HG03039 (cell line): ENCODE data around the gene BRD7.
"Not testable (repeated sequence)": the region's sequence is repeated elsewhere in the genome, so short reads cannot be mapped to it uniquely, and the experiment has no call there.

ENCODE experiments used
- ATAC-seq: cut with Tn5 transposase; IDR thresholded peaks from one replicate; pipeline ENCODE4 v1.9.1; 2021; ENCODE audit warnings: mild to moderate bottlenecking, moderate library complexity; ENCODE audit not compliant: unreplicated experiment

The BRD7 gene

DNA sequence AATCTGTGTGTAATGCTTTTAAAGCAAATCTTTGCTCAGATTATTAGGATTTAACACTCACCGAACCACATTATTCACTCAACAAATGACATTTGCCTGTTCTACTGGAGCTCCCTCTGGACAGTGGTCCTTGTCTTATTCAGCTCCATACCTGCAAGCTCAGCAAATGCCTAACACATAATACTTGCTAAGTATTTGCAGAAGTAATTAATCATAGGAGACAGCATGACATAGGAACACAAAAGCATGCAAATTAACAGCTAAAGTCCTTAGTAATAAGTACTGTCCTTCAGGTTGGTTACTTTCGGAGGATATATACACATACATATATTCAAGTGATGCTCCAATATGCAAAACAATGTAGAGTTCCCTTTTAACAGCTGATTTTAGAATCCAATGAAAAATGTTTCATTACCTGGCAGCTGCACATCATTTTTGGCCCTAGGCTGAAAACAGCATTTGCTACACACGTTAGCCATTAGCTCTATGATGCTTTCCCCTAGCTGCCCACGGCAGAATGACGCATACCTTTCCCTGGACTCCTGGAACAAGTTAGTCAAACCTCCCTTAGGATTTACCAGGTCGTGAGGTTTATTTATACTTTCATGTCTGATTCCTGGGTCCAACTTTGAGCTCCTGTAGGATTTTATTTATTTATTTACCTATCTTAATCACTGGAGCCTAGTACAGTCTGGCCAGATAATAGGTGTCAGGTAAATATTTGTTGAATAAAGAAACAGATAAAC is 8.6 kb downstream of the BRD7 start:
- ATAC-seq: no peak

DNA sequence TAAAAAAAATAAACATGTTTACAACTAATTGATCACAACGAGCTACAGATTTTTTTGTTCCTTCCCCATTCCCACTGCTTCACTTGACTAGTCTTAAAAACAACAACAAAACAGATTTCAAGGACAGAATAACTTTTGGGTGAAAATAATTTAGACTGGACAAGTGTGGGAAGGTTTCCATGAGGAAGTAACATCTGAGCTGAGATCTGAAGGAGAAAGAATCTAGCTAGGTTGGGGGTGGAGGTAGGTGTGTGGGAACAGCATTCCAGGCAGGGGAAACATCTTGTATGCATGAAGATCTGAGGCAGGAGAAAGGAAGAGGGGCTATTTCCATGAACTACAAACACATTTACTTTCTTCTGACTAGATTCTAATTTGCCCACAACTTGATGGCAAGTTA is 9.2 kb downstream of the BRD7 start:
- ATAC-seq: no peak

DNA sequence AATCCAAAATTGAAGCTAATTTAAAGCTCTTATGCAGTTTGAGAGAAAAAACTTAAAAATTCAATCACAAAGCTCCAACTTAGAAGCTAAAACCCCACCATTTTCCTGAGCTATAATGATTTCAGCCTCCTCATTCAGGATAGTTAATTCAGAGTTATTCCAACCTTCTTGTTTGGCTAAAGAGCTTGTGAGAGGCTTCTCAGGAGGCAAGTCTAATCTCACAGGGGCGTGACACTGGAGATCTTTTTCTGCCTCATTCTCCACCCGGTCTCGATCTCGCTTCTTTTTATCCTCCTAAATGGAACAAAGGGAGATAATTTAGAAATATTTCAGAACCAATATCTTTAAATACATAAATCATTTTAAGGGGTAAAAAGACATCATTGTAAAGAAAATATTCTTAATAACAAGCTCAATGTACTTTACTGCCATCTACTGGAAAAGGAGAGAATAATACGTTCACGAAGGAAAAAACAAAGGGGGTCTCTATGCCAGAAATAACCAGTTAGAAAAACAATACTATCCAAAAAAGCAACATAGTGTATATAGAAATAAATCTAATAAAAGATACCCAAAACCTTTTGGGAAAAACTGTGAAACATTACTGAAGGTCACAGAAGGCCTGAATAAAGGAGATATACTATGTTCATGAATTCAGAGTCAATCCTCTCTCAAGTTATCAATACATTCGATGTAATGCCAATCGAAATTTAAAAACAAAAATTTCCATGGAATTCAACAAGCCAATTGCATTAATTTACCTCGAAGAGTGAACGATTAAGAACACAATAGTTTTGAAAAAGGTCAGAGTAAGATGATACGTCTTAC is 13.9 kb downstream of the BRD7 start:
- no peak for ATAC-seq

DNA sequence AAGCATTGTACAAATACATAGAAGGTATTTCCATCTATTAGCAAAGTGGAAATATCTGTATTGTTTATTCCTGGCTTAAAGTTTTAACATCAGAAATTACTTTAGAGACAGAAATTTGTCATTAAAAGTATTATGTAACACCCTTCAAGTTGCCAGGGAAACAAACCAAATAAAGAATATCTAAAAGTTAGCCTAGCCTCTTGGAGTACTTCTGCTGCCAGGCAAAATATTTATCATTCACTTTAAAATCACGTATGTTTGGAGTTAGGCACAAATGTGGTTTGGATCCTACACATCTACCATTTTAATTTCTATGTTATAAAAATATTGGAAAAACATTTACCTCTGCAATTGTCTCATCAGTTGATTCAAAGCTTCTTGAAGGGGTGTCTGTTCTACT is 14.7 kb downstream of the BRD7 start:
- no peak for ATAC-seq

DNA sequence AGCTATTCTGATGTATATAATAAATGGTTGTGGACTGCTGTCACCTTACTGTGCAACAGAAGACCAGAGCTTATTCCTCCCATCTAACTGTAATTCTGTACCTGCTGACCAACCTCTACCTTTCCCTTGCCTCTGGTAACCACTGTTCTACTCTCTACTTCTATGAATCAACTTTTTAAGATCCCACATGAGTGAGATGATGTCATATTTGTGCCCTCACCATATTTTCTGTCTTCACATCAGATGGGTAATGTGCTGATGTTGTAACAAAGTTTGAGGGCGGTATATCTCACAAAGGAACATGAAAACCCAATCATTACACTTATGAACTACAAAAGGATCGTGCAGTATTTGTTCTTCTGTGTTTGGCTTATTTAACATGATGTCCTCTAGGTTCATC is 16.8 kb downstream of the BRD7 start:
- ATAC-seq: no peak

DNA sequence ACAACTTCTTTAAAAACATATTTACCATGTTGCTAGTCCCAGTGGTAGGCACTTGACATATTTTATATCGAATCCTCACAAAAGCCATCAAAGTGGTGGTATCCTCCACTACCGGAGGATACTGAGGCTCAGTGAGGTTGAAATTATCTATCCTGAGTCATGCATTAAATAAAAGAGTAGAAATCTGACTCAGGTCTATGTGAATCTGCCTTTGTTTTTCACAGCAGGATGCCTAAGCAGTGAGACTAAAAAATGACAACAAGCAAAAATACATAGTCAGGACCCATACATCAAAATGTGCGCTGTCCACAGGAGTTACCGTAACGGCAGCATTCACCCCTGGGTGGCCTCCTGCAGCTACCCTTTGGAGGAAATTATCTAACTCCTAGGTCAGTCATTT is 17.7 kb downstream of the BRD7 start:
- ATAC-seq: no peak

DNA sequence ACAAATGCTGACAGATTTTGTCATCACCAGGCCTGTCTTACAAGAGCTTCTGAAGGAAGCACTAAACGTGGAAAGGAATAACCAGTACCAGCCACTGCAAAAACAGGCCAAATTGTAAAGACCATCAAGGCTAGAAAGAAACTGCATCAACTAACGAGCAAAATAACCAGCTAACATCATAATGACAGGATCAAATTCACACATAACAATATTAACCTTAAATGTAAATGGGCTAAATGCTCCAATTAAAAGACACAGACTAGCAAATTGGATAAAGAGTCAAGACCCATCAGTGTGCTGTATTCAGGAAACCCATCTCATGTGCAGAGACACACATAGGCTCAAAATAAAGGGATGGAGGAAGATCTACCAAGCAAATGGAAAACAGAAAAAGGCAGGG is 23.6 kb downstream of the BRD7 start:
- not testable (repeated sequence) for ATAC-seq

DNA sequence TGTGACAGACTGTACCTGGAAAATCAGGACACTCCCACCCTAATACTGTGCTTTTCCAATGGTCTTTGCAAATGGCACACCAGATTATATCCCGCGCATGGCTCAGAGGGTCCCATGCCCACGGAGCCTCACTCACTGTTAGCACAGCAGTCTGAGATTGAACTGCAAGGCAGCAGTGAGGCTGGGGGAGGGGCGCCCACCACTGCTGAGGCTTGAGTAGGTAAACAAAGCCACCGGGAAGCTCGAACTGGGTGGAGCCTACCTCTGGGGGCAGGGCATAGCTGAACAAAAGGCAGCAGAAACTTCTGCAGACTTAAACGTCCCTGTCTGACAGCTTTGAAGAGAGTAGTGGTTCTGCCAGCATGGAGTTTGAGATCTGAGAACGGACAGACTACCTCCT is 25.2 kb downstream of the BRD7 start:
- ATAC-seq: not testable (repeated sequence)

DNA sequence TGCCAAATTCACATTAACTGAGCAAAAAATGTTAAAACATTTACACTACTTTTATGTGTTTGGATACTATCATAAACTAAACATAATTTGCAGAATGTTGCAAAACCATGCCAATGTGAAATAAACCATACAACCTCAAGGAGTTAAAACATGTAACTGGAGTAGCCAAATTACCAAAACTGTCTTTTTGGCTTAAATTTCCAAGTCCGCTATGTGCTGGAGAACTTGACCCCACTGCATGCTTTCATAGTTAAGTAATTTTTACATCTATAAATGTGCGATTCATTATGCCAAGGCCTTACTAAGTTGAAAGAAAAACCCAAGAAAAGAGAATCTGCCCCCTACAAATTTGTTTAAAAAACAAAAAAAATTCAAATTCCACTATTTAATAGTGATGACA is 28.2 kb downstream of the BRD7 start:
- no peak for ATAC-seq

DNA sequence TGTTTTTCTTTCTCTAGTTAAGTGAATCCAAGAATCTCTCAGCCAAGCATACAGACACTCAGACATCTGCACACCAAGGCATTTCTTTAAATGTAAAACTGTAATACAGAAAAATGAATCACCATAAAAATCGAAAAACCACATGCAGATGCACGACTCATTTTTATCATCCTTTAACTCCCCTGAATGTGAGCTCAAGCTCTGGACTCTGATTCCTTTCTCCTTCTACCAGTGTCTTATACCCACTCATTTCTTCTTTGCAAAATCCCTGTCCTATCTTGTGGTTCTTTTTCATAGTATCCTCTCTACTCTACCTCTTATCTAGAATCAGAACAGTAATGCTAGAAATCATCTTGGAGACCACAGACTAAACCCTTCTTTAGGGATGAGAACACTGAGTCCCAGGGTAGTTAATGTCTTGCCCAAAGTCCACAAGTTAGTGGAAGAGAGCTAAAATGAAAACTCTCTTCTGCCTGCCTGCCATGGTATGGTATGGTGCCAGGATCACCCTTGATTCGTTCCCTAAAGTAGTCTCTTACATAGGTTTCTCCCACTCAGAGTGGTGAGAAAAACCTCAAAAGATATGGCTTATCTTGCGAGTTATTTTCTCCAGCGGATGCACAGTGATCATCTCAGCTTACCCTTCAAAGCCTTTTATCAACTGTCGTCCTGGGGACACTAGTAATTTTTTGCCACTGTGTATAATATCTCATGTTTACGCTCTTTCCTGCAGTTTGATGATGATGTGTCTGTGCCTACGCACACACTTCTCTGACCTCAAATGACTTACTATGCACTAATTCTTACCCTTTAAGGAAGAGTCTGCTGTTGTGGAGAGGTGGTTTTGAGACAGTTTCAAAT is 30.2 kb downstream of the BRD7 start:
- no peak for ATAC-seq

DNA sequence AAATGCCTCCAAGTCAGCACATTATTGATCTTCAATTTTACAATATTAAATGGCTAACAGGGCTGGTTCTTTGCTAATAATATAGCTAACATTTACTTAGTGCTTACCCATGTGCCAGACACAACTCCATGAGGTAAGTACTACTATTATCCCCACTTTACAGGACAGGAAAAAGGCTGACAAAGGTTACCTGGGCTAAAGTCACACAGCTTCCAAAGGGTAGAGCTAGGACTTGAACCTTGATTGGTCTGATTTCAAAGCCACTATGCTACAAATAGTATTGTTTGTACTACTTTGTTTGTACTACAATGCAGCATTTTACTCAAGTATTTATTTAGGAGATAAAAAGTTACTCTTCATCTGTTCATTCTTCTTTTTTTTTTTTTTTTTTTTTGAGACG is 31.9 kb downstream of the BRD7 start:
- ATAC-seq: no peak

DNA sequence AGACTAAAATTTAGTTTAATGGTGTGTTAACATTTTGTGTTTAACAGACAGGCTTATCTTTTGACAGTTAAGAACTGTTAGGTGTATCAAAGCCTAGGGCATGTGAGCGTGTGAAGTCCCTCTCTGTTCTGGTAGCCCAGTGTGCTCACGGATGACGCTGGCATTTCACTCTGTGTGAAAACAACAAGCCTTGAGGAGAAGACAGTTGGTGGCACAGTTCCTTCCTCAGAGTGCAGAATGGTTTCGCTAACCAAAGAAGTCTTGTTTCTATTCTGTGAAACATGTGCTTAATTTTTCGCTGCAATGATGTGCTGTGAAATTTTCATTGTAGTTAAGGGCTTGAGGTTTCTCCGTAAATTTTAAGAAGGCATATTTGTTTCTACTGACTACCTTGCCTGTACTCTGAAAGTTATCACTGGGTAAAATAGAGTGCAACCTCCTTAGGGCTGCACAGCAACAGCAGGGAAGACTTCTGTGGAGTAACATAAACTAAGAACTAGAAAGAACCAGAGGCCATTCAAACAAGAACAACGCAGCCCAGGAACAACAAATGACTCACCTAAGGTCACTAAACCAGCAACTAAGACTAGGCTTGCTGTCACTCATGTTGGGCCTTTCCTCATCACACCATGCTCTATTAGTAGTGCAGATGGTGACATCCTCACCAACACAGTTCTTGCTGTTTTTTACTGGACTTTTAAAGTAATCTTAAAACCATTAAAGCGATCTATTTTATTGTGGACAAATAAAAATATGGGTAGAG is 33.4 kb downstream of the BRD7 start:
- ATAC-seq: no peak

DNA sequence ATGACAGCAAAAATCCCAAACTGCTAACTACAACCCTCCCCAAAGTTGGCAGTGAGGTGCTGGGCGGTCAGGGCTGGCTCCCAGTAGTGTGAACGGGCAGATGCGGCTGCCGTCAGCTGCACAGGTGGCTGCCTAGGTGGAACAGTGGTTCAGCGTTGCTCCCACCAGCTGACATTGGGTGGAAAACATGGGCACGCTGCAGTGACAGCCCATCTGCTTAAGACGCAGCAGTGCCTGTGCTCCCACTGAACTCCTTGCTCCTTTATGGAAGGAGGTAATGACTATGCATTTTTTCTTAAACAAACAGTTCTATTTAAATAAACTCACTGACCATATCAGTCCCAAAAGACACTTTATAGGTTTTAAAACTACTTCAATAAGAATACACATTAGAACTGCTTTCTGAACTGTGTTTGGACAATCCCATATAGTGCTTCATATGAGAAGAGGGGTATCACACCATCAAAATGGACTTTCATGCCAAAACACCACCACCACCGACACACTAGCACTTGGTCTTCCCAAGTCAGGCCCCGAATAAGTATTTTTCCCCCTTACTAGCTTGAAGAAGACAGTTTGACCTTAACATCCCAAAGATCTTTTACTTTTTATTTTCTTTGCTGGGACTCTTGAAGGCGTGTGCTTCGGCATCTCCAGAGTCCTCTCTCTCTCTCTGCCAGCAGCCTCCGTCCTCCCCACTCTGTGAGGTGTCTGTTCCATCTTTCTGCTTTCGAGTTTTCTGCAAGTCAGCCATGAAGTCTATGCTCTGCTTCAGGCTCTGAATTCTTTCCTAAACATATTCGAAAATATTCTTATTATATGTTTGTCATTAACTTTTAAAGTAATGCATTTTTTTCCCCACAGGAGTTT is 34.4 kb downstream of the BRD7 start:
- no peak for ATAC-seq

DNA sequence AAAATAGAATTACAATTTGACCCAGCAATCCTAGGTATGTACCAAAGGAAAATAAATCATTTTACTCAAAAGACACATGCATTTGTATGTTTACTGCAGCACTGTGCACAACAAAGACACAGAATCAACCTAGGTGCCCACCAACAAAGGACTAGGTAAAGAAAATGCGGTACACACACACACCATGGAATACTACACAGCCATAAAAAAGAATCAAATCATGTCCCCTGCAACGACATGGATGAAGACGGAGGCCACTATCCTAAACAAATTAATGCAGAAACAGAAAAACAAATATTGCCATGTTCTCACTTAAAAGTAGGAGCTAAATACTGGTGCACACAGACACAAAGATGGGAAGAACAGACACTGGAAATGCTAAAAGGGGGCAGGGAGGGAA is 36.2 kb downstream of the BRD7 start:
- no peak for ATAC-seq

DNA sequence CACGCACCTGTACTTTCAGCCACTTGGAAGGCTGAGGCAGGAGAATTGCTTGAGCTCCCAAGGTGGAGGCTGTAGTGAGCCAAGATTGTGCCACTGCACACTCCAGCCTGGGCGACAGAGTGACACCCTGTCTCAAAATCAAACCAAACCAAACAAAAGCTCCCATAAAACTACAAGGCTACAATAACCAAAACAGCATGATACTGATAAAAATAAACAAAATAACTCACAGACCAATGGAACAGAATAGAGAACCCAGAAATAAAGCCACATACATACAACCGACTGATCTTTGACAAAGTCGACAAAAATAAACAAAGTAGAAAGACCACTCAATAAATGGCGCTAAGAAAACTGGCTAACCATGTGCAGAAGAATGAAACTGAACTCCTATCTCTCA is 37.2 kb downstream of the BRD7 start:
- no peak for ATAC-seq

DNA sequence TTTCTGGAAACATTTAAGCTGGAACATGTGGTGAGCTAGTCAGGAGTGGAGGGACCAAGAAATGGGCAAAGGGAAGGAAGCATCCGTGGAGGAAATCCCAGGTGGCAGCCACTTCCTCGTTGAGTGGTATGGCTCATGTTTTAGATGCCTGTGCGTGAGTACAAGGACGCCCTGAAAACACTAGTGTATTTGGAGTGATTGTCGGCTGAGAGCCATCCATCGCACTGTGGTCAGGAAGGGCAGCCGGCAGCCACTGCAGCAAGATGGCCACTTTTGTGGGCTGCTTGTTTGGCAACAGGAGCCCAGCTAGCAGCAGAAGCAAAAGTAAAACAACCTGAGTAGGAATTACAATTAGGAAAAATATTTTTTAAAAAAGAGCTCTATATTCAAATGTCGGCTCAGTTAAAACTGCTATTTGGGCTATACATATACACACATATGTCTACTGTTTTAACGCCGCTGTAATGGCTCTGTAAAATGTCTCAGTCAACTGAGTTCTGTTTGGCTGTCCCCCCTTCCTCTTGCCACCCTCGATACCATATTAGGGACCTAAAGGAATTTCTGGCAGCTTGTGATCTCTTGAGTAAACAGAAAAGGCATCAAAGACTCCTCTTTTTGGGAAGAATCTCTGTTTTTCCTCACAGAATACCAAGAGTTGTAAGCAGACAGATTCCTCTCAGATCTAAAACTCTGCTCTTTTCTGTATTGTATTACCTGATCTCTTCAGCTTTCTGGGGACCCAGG is 39.2 kb downstream of the BRD7 start:
- ATAC-seq: no peak

DNA sequence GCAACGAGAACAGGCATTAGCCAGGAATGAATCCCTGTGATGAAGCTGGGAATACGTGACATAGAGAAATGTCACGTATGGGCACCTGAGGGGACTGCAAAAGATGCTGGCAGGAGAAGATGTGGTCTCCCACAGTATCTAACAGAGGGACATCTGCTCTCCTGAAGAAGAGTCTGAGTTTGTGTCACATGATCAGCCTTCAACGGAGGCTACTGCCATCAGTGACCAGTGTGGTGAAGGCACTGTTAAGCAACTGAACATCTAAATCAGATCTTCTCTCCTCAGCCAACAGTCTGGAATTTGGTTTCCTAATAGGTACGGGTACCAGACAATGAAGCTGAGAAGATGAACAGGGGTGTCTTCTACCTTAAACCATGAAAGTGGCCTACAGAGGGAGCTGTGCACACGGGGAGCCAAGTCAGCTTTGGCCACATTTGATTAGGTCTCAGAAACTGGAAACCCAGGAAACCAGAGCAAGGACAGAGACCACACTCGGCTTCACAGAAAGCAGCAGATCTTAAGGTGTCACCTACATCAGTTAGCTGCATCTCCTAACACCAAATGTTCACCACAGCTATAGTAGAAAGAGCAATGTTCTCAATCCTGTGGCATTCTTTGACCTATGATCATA is 41.8 kb downstream of the BRD7 start:
- ATAC-seq: no peak

DNA sequence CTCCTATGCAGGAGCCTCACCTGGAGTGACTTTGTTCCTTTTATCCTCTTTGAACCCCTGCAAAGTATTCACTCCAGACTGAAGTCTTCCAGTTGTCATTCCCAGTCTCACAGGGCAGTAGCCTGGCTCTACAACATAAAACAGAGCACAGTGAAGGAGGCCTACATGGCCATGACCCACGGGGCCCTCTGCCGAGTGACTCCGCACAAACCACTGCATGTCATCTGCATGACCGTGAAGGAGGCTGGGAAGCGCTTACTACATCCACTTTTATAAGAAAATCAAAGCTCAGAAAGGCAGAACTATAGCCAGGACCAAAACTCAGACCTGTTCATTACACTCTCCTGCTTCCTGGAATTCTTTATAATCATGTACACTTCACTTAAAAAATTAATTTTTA is 42.5 kb downstream of the BRD7 start:
- ATAC-seq: no peak

DNA sequence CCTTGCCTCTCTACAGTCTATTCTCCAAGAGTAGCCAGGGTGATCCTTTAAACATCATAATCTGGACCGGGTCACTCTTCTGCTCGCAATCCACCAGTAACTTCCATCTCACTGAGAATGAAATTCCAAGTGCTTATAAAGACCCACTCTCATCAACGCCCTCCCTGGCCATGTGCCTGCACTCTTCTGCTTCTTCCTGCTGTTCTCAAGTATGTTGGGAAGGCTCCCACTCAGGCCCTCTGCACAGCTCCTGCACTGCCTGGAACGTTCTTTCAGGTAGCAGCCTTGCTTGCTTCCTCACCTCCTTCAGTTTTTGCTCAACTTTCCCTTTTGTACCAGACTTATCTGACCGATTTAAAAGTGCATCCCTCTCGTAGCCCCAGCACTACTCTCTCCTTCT is 44.4 kb downstream of the BRD7 start:
- no peak for ATAC-seq
